ENCODE measurements around the gene FBXL20. TPM values are rescaled to one million over a fixed set of nuclear protein-coding genes. Genes with fewer than 3 reads are reported as not detected.

FBXL20 gene
- total and polyA plus RNA-seq, 3 experiments from 2014 or later: 4.4 to 21.4 (median 20.9) TPM

GRCh38 chr17:39227364-39227919, 174.0 kb downstream of the FBXL20 start:
- Histone ChIP-seq H3K4me1 (ENCODE audit: insufficient read depth, low read length) (peaks cover 17% of the 10 kb centered on the region), H3K27me3 (ENCODE audit: insufficient read depth, low read length, poor library complexity, severe bottlenecking) (peaks cover 27% of the 10 kb centered on the region), H3K9me3 (ENCODE audit: low read length) (no peaks in the 10 kb centered on the region), H3K27ac (ENCODE audit: low read depth, low read length) (no peak overlapping the region), H3K36me3 (ENCODE audit: insufficient read depth, low read length) (no peaks in the 10 kb centered on the region), H3K4me3 (ENCODE audit: low read length) (no peak overlapping the region)
- no peak for DNase-seq
- peaks cover 0 to 2% (median 0%) of the 10 kb centered on the region in 5 donors for H3K9me3 Mint-ChIP-seq
- H3K36me3 Mint-ChIP-seq: no peaks in the 10 kb centered on the region
- POLR2A ChIA-PET: no interaction called here
- peaks cover 15 to 26% (median 20%) of the 10 kb centered on the region in 3 donors for H3K4me1 Mint-ChIP-seq
- CTCF ChIA-PET: interaction anchor here (1.4 to 1.6 kb wide), 2 partner anchors 17 to 20 kb away, joined by 3 to 4 read pairs; no protein-coding TSS in a partner anchor
- H3K4me3 Mint-ChIP-seq: no peak overlapping the region
- peaks cover 42 to 57% of the 10 kb centered on the region in 2 donors for H3K27me3 Mint-ChIP-seq
- H3K27ac Mint-ChIP-seq: no peak overlapping the region

- peaks cover 27% of the 10 kb centered on the region for H3K27me3 ChIP-seq (ENCODE audit: insufficient read depth, low read length, poor library complexity, severe bottlenecking)
- H3K4me1 ChIP-seq (ENCODE audit: insufficient read depth, low read length): peaks cover 4% of the 10 kb centered on the region
- H3K4me3 ChIP-seq (ENCODE audit: low read length): peak overlapping the region; percentile 17
- Mint-ChIP-seq H3K27ac (peak overlapping the region in 3 of 8 donors; percentile 43 to 55 (median 54)), H3K27me3 (peaks cover 41 to 45% of the 10 kb centered on the region in 2 donors), H3K4me1 (peaks cover 6 to 16% (median 12%) of the 10 kb centered on the region in 3 donors), H3K36me3 (no peaks in the 10 kb centered on the region), H3K4me3 (peak overlapping the region; percentile 55 to 91 (median 80)), H3K9me3 (peaks cover 0 to 2% (median 0%) of the 10 kb centered on the region in 5 donors)
- peak; percentile 34 to 68 (median 56) for DNase-seq
- H3K27ac ChIP-seq (ENCODE audit: low read depth, low read length): no peak overlapping the region
- CTCF ChIA-PET: interaction anchor here (0.7 to 1.1 kb wide), 2 partner anchors 10 to 18 kb away, joined by 3 to 6 read pairs; no protein-coding TSS in a partner anchor
- POLR2A ChIA-PET: interaction anchor here (1.2 kb wide), 1 partner anchor 13 kb away, joined by 3 read pairs; no protein-coding TSS in a partner anchor
- no peaks in the 10 kb centered on the region for H3K9me3 ChIP-seq (ENCODE audit: low read length)
- H3K36me3 ChIP-seq (ENCODE audit: insufficient read depth, low read length): no peaks in the 10 kb centered on the region
Measured at GRCh38 chr17:39225959-39226683, 175.3 kb downstream of the FBXL20 start.

GRCh38 chr17:39225308-39225958, 176.0 kb downstream of the FBXL20 start, which contains the start of gene STAC2:
STAC2 (minus strand) TSS chr17:39225945; CDS start chr17:39225502, 443 bp downstream.
- no peak within 1 kb of the TSS for H3K27ac ChIP-seq (ENCODE audit: low read depth, low read length)
- CTCF ChIA-PET: interaction anchor here (0.7 to 1.1 kb wide), 2 partner anchors 11 to 19 kb away, joined by 3 to 6 read pairs; no protein-coding TSS in a partner anchor
- Mint-ChIP-seq H3K27ac (peak within 1 kb of the TSS in 4 of 8 donors; percentile 43 to 61 (median 54)), H3K27me3 (peaks cover 41 to 45% of the 10 kb centered on the region in 2 donors), H3K36me3 (no peaks in the 10 kb centered on the region), H3K4me3 (peak within 1 kb of the TSS; percentile 55 to 91 (median 80)), H3K4me1 (peaks cover 6 to 16% (median 12%) of the 10 kb centered on the region in 3 donors), H3K9me3 (peaks cover 0 to 2% (median 0%) of the 10 kb centered on the region in 5 donors)
- peaks cover 4% of the 10 kb centered on the region for H3K4me1 ChIP-seq (ENCODE audit: insufficient read depth, low read length)
- peak in 1 of 5 donors; percentile 27 for DNase-seq
- POLR2A ChIA-PET: interaction anchor here (0.6 to 1.2 kb wide), 2 partner anchors 14 to 218 kb away, joined by 3 to 6 read pairs; no protein-coding TSS in a partner anchor
- H3K4me3 ChIP-seq (ENCODE audit: low read length): peak within 1 kb of the TSS; percentile 17
- no peaks in the 10 kb centered on the region for H3K9me3 ChIP-seq (ENCODE audit: low read length)
- H3K27me3 ChIP-seq (ENCODE audit: insufficient read depth, low read length, poor library complexity, severe bottlenecking): peaks cover 27% of the 10 kb centered on the region
- H3K36me3 ChIP-seq (ENCODE audit: insufficient read depth, low read length): no peaks in the 10 kb centered on the region

- Mint-ChIP-seq H3K36me3 (no peaks in the 10 kb centered on the region), H3K27ac (peak overlapping the region in 1 of 8 donors; percentile 61), H3K9me3 (peaks cover 0 to 2% (median 0%) of the 10 kb centered on the region in 5 donors), H3K4me3 (peak overlapping the region in 6 of 7 donors; percentile 66 to 83 (median 74)), H3K27me3 (peaks cover 41 to 44% of the 10 kb centered on the region in 2 donors), H3K4me1 (peaks cover 6 to 16% (median 12%) of the 10 kb centered on the region in 3 donors)
- CTCF ChIA-PET: no interaction called here
- POLR2A ChIA-PET: interaction anchor here (0.6 kb wide), 1 partner anchor 218 kb away, joined by 6 read pairs; no protein-coding TSS in a partner anchor
- H3K36me3 ChIP-seq (ENCODE audit: insufficient read depth, low read length): no peaks in the 10 kb centered on the region
- no peak overlapping the region for H3K4me3 ChIP-seq (ENCODE audit: low read length)
- no peak overlapping the region for H3K27ac ChIP-seq (ENCODE audit: low read depth, low read length)
- H3K4me1 ChIP-seq (ENCODE audit: insufficient read depth, low read length): peaks cover 4% of the 10 kb centered on the region
- no peaks in the 10 kb centered on the region for H3K9me3 ChIP-seq (ENCODE audit: low read length)
- H3K27me3 ChIP-seq (ENCODE audit: insufficient read depth, low read length, poor library complexity, severe bottlenecking): peaks cover 27% of the 10 kb centered on the region
- DNase-seq: no peak
Measured at GRCh38 chr17:39224778-39225307, 176.6 kb downstream of the FBXL20 start.

GRCh38 chr17:39223907-39224777, 177.3 kb downstream of the FBXL20 start:
- Mint-ChIP-seq H3K4me3 (peak overlapping the region; percentile 35 to 83 (median 55)), H3K9me3 (peaks cover 0 to 2% (median 0%) of the 10 kb centered on the region in 5 donors), H3K27ac (no peak overlapping the region), H3K36me3 (no peaks in the 10 kb centered on the region), H3K27me3 (peaks cover 36 to 37% of the 10 kb centered on the region in 2 donors), H3K4me1 (peaks cover 6 to 16% (median 12%) of the 10 kb centered on the region in 3 donors)
- no peaks in the 10 kb centered on the region for H3K9me3 ChIP-seq (ENCODE audit: low read length)
- peaks cover 4% of the 10 kb centered on the region for H3K4me1 ChIP-seq (ENCODE audit: insufficient read depth, low read length)
- POLR2A ChIA-PET: interaction anchor here (0.6 kb wide), 1 partner anchor 219 kb away, joined by 6 read pairs; no protein-coding TSS in a partner anchor
- H3K4me3 ChIP-seq (ENCODE audit: low read length): no peak overlapping the region
- H3K27me3 ChIP-seq (ENCODE audit: insufficient read depth, low read length, poor library complexity, severe bottlenecking): peaks cover 27% of the 10 kb centered on the region
- H3K27ac ChIP-seq (ENCODE audit: low read depth, low read length): no peak overlapping the region
- no peaks in the 10 kb centered on the region for H3K36me3 ChIP-seq (ENCODE audit: insufficient read depth, low read length)
- no peak for DNase-seq
- CTCF ChIA-PET: interaction anchor here (0.9 to 3.7 kb wide), 4 partner anchors 12 to 20 kb away, joined by 3 to 12 read pairs (median 4); no protein-coding TSS in a partner anchor

GRCh38 chr17:39222866-39223834, 178.3 kb downstream of the FBXL20 start:
- Histone ChIP-seq H3K27me3 (ENCODE audit: insufficient read depth, low read length, poor library complexity, severe bottlenecking) (peaks cover 25% of the 10 kb centered on the region), H3K36me3 (ENCODE audit: insufficient read depth, low read length) (no peaks in the 10 kb centered on the region), H3K9me3 (ENCODE audit: low read length) (no peaks in the 10 kb centered on the region), H3K4me3 (ENCODE audit: low read length) (no peak overlapping the region), H3K27ac (ENCODE audit: low read depth, low read length) (no peak overlapping the region), H3K4me1 (ENCODE audit: insufficient read depth, low read length) (peaks cover 4% of the 10 kb centered on the region)
- ChIA-PET POLR2A (no interaction called here), CTCF (interaction anchor here (0.5 to 3.7 kb wide), 6 partner anchors 8 to 128 kb away, joined by 3 to 12 read pairs (median 3); no protein-coding TSS in a partner anchor)
- Mint-ChIP-seq H3K27me3 (peaks cover 33 to 34% of the 10 kb centered on the region in 2 donors), H3K27ac (no peak overlapping the region), H3K4me3 (peak overlapping the region in 6 of 7 donors; percentile 28 to 55 (median 48)), H3K4me1 (peaks cover 6 to 18% (median 12%) of the 10 kb centered on the region in 3 donors), H3K9me3 (peaks cover 0 to 2% (median 0%) of the 10 kb centered on the region in 5 donors), H3K36me3 (no peaks in the 10 kb centered on the region)
- DNase-seq: no peak
